Suprapubic skin (tissue), 4 donors: ENCODE measurements around the gene FASTKD3. TPM values are rescaled to one million over a fixed set of nuclear protein-coding genes. Genes with fewer than 3 reads are reported as not detected.

ENCODE experiments used
- DNase-seq, 2 donors: peaks; one replicate each; pipeline ENCODE4 v3.0.0-alpha.2; 2019; ENCODE audit warnings: low spot score in 2 of 2
- H3K27ac ChIP-seq: fragments of 200-600 bp; sonication (generic); one replicate; pipeline ENCODE4 v1.5.1; 2019
- H3K27me3 ChIP-seq: fragments of 200-600 bp; sonication (generic); one replicate; pipeline ENCODE4 v1.5.1; 2019
- H3K36me3 ChIP-seq: fragments of 200-600 bp; sonication (generic); one replicate; pipeline ENCODE4 v1.5.1; 2019
- H3K4me1 ChIP-seq: fragments of 200-600 bp; sonication (generic); one replicate; pipeline ENCODE4 v1.5.1; 2019
- H3K4me3 ChIP-seq: fragments of 200-600 bp; sonication (generic); one replicate; pipeline ENCODE4 v1.5.1; 2019; ENCODE audit warnings: mild to moderate bottlenecking
- H3K9me3 ChIP-seq: fragments of 200-600 bp; sonication (generic); one replicate; pipeline ENCODE4 v1.5.1; 2019
- EP300 ChIP-seq: sonication (generic); formaldehyde crosslinking; IDR thresholded peaks from one replicate; pipeline ENCODE4 v1.6.1; 2017; ENCODE audit warnings: antibody characterized with exemption
- POLR2A ChIP-seq, 2 donors: fragments of 450-650 bp; IDR thresholded peaks; one replicate each; pipeline ENCODE4 v1.6.1; 2017; ENCODE audit warnings: antibody characterized with exemption in 2 of 2, mild to moderate bottlenecking in 2 of 2, moderate library complexity in 2 of 2
- POLR2AphosphoS5 ChIP-seq, 3 donors: sonication (generic); formaldehyde crosslinking; IDR thresholded peaks; one replicate each; pipeline ENCODE4 v1.6.1; 2017; ENCODE audit warnings: antibody characterized with exemption in 3 of 3
- WGBS: methylation state at CpG from one replicate; pipeline ENCODE4 v1.1.5; 2018; 5-methylcytosine and 5-hydroxymethylcytosine counted together
- total RNA-seq, 4 donors: library from RNA; depleted of rRNA; stranded (reverse); fragments of >200 nt; gene quantifications; one replicate each; pipeline ENCODE4 v1.1.0, GENCODE V29; 2016
- TF ChIP-seq, protein P1 (sequence below), 2 donors: fragments of 200-600 bp in 1 of 2; fragments of 450-650 bp in 1 of 2; sonication (generic) in 1 of 2; IDR thresholded peaks; one replicate each; pipeline ENCODE4 v1.5.1; 2016 to 2019; ENCODE audit warnings: antibody characterized with exemption in 2 of 2, mild to moderate bottlenecking in 1 of 2, moderate library complexity in 1 of 2

The FASTKD3 gene
- total RNA-seq, 4 donors from 2014 or later: 7.6 to 13.7 (median 10.1) TPM

DNA sequence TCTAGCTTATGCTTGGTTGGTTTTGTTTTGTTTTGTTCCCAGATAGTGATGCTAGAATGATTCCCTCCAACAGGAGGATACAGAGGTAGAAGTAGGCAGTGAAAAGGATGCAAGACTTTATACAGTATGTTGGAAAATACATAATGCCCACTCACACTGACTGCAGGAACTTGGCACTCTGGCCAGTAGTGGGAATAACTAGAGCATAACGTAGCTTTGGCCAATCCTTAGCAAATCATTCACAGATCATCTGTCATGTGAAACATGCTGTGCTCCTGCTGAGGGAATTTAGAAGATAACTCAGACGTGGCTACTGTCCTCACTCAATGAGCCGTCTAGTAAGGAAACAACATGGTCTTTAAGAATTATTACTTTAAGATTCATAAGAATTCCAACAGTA is 31.4 kb downstream of the FASTKD3 start:
- no peak overlapping the region for H3K4me3 ChIP-seq
- H3K4me1 ChIP-seq: no peaks in the 10 kb centered on the region
- no peaks in the 10 kb centered on the region for H3K9me3 ChIP-seq
- no peak overlapping the region for H3K27ac ChIP-seq
- H3K36me3 ChIP-seq: no peaks in the 10 kb centered on the region
- no peak for DNase-seq
- 72% methylated on average over 3 of the region's 3 CpGs for WGBS
- TF ChIP-seq, protein P1, sequence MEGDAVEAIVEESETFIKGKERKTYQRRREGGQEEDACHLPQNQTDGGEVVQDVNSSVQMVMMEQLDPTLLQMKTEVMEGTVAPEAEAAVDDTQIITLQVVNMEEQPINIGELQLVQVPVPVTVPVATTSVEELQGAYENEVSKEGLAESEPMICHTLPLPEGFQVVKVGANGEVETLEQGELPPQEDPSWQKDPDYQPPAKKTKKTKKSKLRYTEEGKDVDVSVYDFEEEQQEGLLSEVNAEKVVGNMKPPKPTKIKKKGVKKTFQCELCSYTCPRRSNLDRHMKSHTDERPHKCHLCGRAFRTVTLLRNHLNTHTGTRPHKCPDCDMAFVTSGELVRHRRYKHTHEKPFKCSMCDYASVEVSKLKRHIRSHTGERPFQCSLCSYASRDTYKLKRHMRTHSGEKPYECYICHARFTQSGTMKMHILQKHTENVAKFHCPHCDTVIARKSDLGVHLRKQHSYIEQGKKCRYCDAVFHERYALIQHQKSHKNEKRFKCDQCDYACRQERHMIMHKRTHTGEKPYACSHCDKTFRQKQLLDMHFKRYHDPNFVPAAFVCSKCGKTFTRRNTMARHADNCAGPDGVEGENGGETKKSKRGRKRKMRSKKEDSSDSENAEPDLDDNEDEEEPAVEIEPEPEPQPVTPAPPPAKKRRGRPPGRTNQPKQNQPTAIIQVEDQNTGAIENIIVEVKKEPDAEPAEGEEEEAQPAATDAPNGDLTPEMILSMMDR (IDR thresholded peaks at IDR 0.05): no peak
- TF ChIP-seq EP300: no peak
- TF ChIP-seq POLR2A (IDR thresholded peaks at IDR 0.05): no peak
- TF ChIP-seq POLR2AphosphoS5 (IDR thresholded peaks at IDR 0.05): no peak
- H3K27me3 ChIP-seq: peaks cover under 1% of the 10 kb centered on the region

DNA sequence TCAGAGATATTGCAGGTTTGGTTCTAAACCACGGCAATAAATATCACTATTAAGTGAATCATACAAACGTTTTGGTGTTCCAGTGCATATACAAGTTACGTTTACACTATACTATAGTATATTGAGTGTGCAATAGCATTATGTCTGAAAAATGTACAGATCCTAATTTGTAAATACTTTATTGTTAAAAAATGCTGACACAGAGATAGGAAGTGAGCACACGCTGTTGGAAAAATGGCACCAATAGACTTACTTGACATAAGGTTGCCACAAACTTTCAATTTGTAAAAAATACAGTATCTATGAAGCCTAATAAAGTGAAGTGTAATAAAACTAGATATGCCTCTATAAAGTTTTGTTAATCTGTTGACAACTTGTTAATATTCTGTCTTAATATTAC is 33.8 kb downstream of the FASTKD3 start:
- WGBS: 85% methylated on average over 4 of the region's 4 CpGs
- TF ChIP-seq, protein P1 (IDR thresholded peaks at IDR 0.05): no peak
- TF ChIP-seq POLR2A (IDR thresholded peaks at IDR 0.05) (no peak), POLR2AphosphoS5 (IDR thresholded peaks at IDR 0.05) (no peak), EP300 (no peak)
- Histone ChIP-seq H3K9me3 (no peaks in the 10 kb centered on the region), H3K4me3 (no peak overlapping the region), H3K36me3 (no peaks in the 10 kb centered on the region), H3K27ac (no peak overlapping the region), H3K4me1 (no peaks in the 10 kb centered on the region), H3K27me3 (no peaks in the 10 kb centered on the region)
- DNase-seq: no peak

DNA sequence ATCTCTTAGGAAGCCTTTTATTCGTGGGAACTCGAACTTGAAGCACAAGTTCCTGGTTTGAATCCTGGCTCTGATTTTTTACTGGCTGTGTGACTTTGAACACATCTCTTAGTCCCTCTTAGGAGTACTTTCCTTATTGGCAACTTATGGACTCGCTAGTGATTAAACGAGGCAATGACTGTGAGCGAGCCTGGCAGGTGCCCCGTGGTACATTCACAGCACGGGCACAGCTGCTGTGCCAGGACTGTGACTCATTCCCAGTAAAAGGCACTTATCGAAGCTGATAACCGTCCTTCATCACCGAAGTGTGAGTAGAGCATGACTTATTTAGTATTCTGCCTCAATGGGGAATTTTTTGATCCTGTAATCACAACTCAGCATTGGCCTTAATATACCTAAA is 40.6 kb downstream of the FASTKD3 start:
- no peak for TF ChIP-seq EP300
- no peak for TF ChIP-seq POLR2AphosphoS5 (IDR thresholded peaks at IDR 0.05)
- TF ChIP-seq, protein P1 (IDR thresholded peaks at IDR 0.05): no peak
- TF ChIP-seq POLR2A (IDR thresholded peaks at IDR 0.05): no peak
- no peaks in the 10 kb centered on the region for H3K27me3 ChIP-seq
- H3K4me1 ChIP-seq: no peaks in the 10 kb centered on the region
- peaks cover 7% of the 10 kb centered on the region for H3K36me3 ChIP-seq
- 78% methylated on average over 10 of the region's 10 CpGs for WGBS
- H3K9me3 ChIP-seq: no peaks in the 10 kb centered on the region
- DNase-seq: no peak
- no peak overlapping the region for H3K4me3 ChIP-seq
- H3K27ac ChIP-seq: no peak overlapping the region

DNA sequence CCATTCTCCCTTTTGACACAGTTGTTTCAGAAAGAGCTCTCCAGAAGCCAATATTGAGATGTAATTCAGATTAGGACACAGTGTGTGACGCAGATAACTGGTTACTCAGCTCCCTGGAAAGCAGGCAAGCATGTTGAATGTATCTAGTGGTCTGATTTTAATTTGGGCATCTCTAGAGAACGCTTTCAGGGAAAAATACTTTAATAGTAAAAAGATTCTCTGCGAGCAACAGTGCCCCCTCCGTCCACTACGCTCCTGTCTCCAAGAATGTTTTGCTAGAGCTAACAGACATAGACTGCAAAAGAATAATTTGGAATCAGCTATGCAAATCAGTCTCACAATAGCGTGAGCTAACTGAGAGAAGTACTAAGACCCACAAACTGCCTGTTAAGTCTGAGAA is 41.2 kb downstream of the FASTKD3 start:
- no peaks in the 10 kb centered on the region for H3K4me1 ChIP-seq
- TF ChIP-seq POLR2AphosphoS5 (IDR thresholded peaks at IDR 0.05) (no peak), EP300 (no peak), POLR2A (IDR thresholded peaks at IDR 0.05) (no peak)
- TF ChIP-seq, protein P1 (IDR thresholded peaks at IDR 0.05): no peak
- H3K27ac ChIP-seq: no peak overlapping the region
- no peaks in the 10 kb centered on the region for H3K27me3 ChIP-seq
- peaks cover 7% of the 10 kb centered on the region for H3K36me3 ChIP-seq
- no peak overlapping the region for H3K4me3 ChIP-seq
- DNase-seq: no peak
- WGBS: 66% methylated on average over 6 of the region's 6 CpGs
- H3K9me3 ChIP-seq: no peaks in the 10 kb centered on the region

DNA sequence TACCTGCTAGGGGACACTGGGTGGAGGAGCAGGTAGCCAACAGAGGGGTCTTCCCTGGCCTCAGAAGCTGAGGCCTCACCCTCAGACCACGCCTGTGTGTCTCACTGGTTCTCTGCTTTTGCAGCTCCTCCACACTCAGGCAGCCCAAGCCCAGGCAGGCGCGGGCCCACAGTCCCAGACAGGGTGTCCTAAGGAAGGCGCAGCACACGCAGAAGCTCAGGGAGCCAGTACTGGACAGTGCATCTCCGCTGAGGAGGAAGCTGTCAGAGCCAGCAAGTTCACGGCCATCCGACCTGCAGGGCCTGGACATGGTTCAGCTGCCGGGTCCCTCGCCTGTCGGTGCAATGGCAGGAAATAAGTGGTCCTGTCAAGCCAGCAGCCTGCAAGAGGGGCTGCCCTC is 43.2 kb downstream of the FASTKD3 start:
- DNase-seq: no peak
- H3K27ac ChIP-seq: no peak overlapping the region
- peaks cover 12% of the 10 kb centered on the region for H3K36me3 ChIP-seq
- 92% methylated on average over 9 of the region's 11 CpGs for WGBS
- TF ChIP-seq POLR2A (IDR thresholded peaks at IDR 0.05): no peak
- no peak for TF ChIP-seq POLR2AphosphoS5 (IDR thresholded peaks at IDR 0.05)
- TF ChIP-seq, protein P1 (IDR thresholded peaks at IDR 0.05): no peak
- TF ChIP-seq EP300: no peak
- no peak overlapping the region for H3K4me3 ChIP-seq
- H3K4me1 ChIP-seq: no peaks in the 10 kb centered on the region
- no peaks in the 10 kb centered on the region for H3K27me3 ChIP-seq
- no peaks in the 10 kb centered on the region for H3K9me3 ChIP-seq
